HCT116 (cell line): ENCODE results near the gene CNFN. TPM values are rescaled to one million over a fixed set of nuclear protein-coding genes. Genes with fewer than 3 reads are reported as not detected.

Source experiments
- ATAC-seq: fragments of 200-7000 bp; cut with Tn5 transposase; 2 replicates; pipeline ENCODE4 v1.9.1; 2020; ENCODE audit warnings: mild to moderate bottlenecking, moderate library complexity
- BruUV-seq: library from RNA; stranded (reverse); fragments of 400-500 nt; replicated peaks from 2 replicates; lab custom pipeline; 2021; lab: Mats Ljungman, UMichigan
- CTCF ChIA-PET: fragments of 300-600 bp; sonication (Branson Sonifier 250); formaldehyde crosslinking; loops from one replicate; lab custom pipeline; 2021; ENCODE audit warnings: antibody characterized with exemption; lab: Charles Lee
- POLR2A ChIA-PET: fragments of 300-600, 350-600 bp; sonication (Branson Sonifier 250); formaldehyde crosslinking; loops from one replicate; lab custom pipeline; 2021; ENCODE audit warnings: antibody characterized with exemption; lab: Charles Lee
- RAD21 ChIA-PET, 2 experiments: fragments of 300-600 bp; sonication (Branson Sonifier 250); formaldehyde crosslinking; loops; one replicate each; lab custom pipeline; 2023; ENCODE audit warnings: low total read pairs in 2 of 2; ENCODE audit not compliant: uncharacterized antibody in 2 of 2, unreplicated experiment in 2 of 2, low non-redundant PET in 1 of 2; lab: Charles Lee
- DNase-seq: peaks from one replicate; pipeline ENCODE4 v3.0.0-alpha.2; 2010; ENCODE audit warnings: low read depth, low spot score
- H2AFZ ChIP-seq: fragments of 200-600 bp; shearing (Covaris generic), sonication (generic); 2 replicates; pipeline ENCODE4 v1.6.1; 2017; ENCODE audit warnings: low read depth, mixed run types, mixed read lengths, antibody characterized with exemption, low read length; ENCODE audit not compliant: poor library complexity, severe bottlenecking
- H3K27ac ChIP-seq: 2 replicates; pipeline ENCODE4 v1.5.1; 2012; ENCODE audit warnings: low read depth, low read length
- H3K27me3 ChIP-seq: fragments of 200-600 bp; sonication (generic); 2 replicates; pipeline ENCODE4 v1.6.1; 2016; ENCODE audit warnings: mixed run types, low read length, mixed read lengths; ENCODE audit not compliant: insufficient read depth
- H3K36me3 ChIP-seq, 2 experiments: fragments of 200-500 bp in 1 of 2; fragments of 200-600 bp in 1 of 2; sonication (Bioruptor generic) in 1 of 2; sonication (generic) in 1 of 2; 2 replicates each; pipeline versions ENCODE4 v1.5.1 to v1.6.1; 2014 to 2016; ENCODE audit warnings: low read length in 2 of 2, inconsistent platforms in 1 of 2, mixed read lengths in 1 of 2, mixed run types in 1 of 2; ENCODE audit not compliant: insufficient read depth in 2 of 2, control insufficient read depth in 1 of 2
- H3K4me1 ChIP-seq, 2 experiments: fragments of 200-600 bp in 1 of 2; sonication (generic) in 1 of 2; 2 replicates each; pipeline versions ENCODE4 v1.5.1 to v1.6.1; 2012 to 2017; ENCODE audit warnings: low read length in 2 of 2, inconsistent platforms in 1 of 2, mild to moderate bottlenecking in 1 of 2, mixed read lengths in 1 of 2, mixed run types in 1 of 2, moderate library complexity in 1 of 2; ENCODE audit not compliant: insufficient read depth in 2 of 2, control insufficient read depth in 1 of 2
- H3K4me2 ChIP-seq: fragments of 200-600 bp; sonication (generic); 2 replicates; pipeline ENCODE4 v1.6.1; 2017; ENCODE audit warnings: mixed run types, low read length, mixed read lengths
- H3K4me3 ChIP-seq, 2 experiments: fragments of 200-600 bp in 1 of 2; sonication (generic) in 1 of 2; replicated peaks in 1 of 2; 2 replicates each; pipeline ENCODE4 v1.5.1; 2011 to 2016; ENCODE audit warnings: low read length in 2 of 2, control low read depth in 1 of 2, low read depth in 1 of 2, mild to moderate bottlenecking in 1 of 2, mixed read lengths in 1 of 2, mixed run types in 1 of 2
- H3K79me2 ChIP-seq: fragments of 200-600 bp; sonication (generic); 2 replicates; pipeline ENCODE4 v1.6.1; 2017; ENCODE audit warnings: mild to moderate bottlenecking, mixed run types, low read length, moderate library complexity, mixed read lengths; ENCODE audit not compliant: insufficient read depth
- H3K9ac ChIP-seq: fragments of 200-600 bp; sonication (generic); 2 replicates; pipeline ENCODE4 v1.6.1; 2016; ENCODE audit warnings: low read length, mixed read lengths
- H3K9me2 ChIP-seq: fragments of 200-600 bp; sonication (generic), shearing (Covaris generic); 2 replicates; pipeline ENCODE4 v1.6.1; 2017; ENCODE audit warnings: mixed run types, mild to moderate bottlenecking, moderate library complexity; ENCODE audit not compliant: insufficient read depth
- H3K9me3 ChIP-seq, 2 experiments: fragments of 200-500 bp in 1 of 2; fragments of 200-600 bp in 1 of 2; sonication (Bioruptor generic) in 1 of 2; sonication (generic) in 1 of 2; 2 replicates each; pipeline ENCODE4 v1.6.1; 2014 to 2017; ENCODE audit warnings: low read length in 2 of 2, mixed read lengths in 2 of 2, inconsistent platforms in 1 of 2, low read depth in 1 of 2, mild to moderate bottlenecking in 1 of 2, mixed run types in 1 of 2, moderate library complexity in 1 of 2; ENCODE audit not compliant: control insufficient read depth in 1 of 2, insufficient read depth in 1 of 2
- H4K20me1 ChIP-seq: fragments of 200-600 bp; sonication (generic), shearing (Covaris generic); 2 replicates; pipeline ENCODE4 v1.6.1; 2017; ENCODE audit warnings: mixed run types, mild to moderate bottlenecking, moderate library complexity; ENCODE audit not compliant: insufficient read depth
- CBX3 ChIP-seq: IDR thresholded peaks from 2 replicates; pipeline ENCODE4 v1.6.1; 2012; ENCODE audit warnings: low read depth
- CEBPB ChIP-seq: IDR thresholded peaks from 2 replicates; pipeline ENCODE4 v1.6.1; 2012; ENCODE audit warnings: low read depth
- EGR1 ChIP-seq: IDR thresholded peaks from 2 replicates; pipeline ENCODE4 v1.6.1; 2012; ENCODE audit warnings: low read depth
- ELF1 ChIP-seq: IDR thresholded peaks from 2 replicates; pipeline ENCODE4 v1.6.1; 2012; ENCODE audit warnings: low read depth, borderline replicate concordance
- EZH2phosphoT487 ChIP-seq: fragments of 200-600 bp; IDR thresholded peaks from 2 replicates; pipeline ENCODE4 v1.6.1; 2018; ENCODE audit warnings: antibody characterized with exemption, borderline replicate concordance
- FOSL1 ChIP-seq: IDR thresholded peaks from 2 replicates; pipeline ENCODE4 v1.6.1; 2012; ENCODE audit warnings: low read depth
- MAX ChIP-seq: IDR thresholded peaks from 2 replicates; pipeline ENCODE4 v1.6.1; 2012
- POLR2A ChIP-seq: IDR thresholded peaks from 2 replicates; pipeline ENCODE4 v1.7.0; 2011; ENCODE audit warnings: borderline replicate concordance; ENCODE audit not compliant: insufficient read depth, insufficient read length; ENCODE audit errors: extremely low read depth
- RAD21 ChIP-seq: IDR thresholded peaks from 2 replicates; pipeline ENCODE4 v1.6.1; 2012; ENCODE audit warnings: low read depth, mild to moderate bottlenecking
- SIN3A ChIP-seq: IDR thresholded peaks from 2 replicates; pipeline ENCODE4 v1.6.1; 2012; ENCODE audit warnings: low read depth
- SRF ChIP-seq: IDR thresholded peaks from 2 replicates; pipeline ENCODE4 v1.6.1; 2012; ENCODE audit warnings: low read depth
- ZBTB33 ChIP-seq: IDR thresholded peaks from 2 replicates; pipeline ENCODE4 v1.6.1; 2011; ENCODE audit warnings: mild to moderate bottlenecking, low read length, moderate library complexity; ENCODE audit not compliant: insufficient replicate concordance; ENCODE audit errors: extremely low read depth
- ZFX ChIP-seq: fragments of 450-650 bp; IDR thresholded peaks from 2 replicates; pipeline ENCODE4 v1.6.1; 2017
- ZNF274 ChIP-seq: fragments of 200-500 bp; sonication (Bioruptor generic); IDR thresholded peaks from 2 replicates; pipeline ENCODE4 v1.6.1; 2014; ENCODE audit warnings: mild to moderate bottlenecking, low read depth, low read length, inconsistent platforms
- intact Hi-C: fragments of 100-400 bp; cut with micrococcal nuclease; formaldehyde crosslinking; loops from 2 replicates; pipeline ENCODE4 v1.10.0; 2022
- total RNA-seq: library from RNA; stranded (reverse); gene quantifications from one replicate; pipeline ENCODE4 v1.2.1, GENCODE V29; 2021; ENCODE audit not compliant: unreplicated experiment
- TF ChIP-seq, protein P1 (sequence below): IDR thresholded peaks from 2 replicates; pipeline ENCODE4 v1.6.1; 2012

Gene CNFN
- total RNA-seq, 1 experiment from 2014 or later, result 13.9 TPM

GRCh38 chr19:42356686-42357085 is 33.4 kb downstream of the CNFN start:
- Histone ChIP-seq H3K9me3 (no peaks in the 10 kb centered on the region), H3K4me2 (no peak overlapping the region), H3K9ac (no peak overlapping the region), H3K9me2 (no peaks in the 10 kb centered on the region), H3K27me3 (no peaks in the 10 kb centered on the region), H3K4me3 (no peak overlapping the region), H3K79me2 (no peaks in the 10 kb centered on the region), H3K36me3 (no peaks in the 10 kb centered on the region; a peak in 1 of 4 replicates), H4K20me1 (no peaks in the 10 kb centered on the region), H2AFZ (no peak overlapping the region), H3K4me1 (no peaks in the 10 kb centered on the region), H3K27ac (no peak overlapping the region)
- TF ChIP-seq EGR1 (no peak), RAD21 (no peak), MAX (no peak), ZNF274 (no peak), ZBTB33 (no peak), FOSL1 (no peak), POLR2A (no peak), EZH2phosphoT487 (no peak), SRF (no peak), CBX3 (no peak), SIN3A (no peak), ZFX (no peak), ELF1 (no peak), CEBPB (no peak)
- TF ChIP-seq, protein P1, sequence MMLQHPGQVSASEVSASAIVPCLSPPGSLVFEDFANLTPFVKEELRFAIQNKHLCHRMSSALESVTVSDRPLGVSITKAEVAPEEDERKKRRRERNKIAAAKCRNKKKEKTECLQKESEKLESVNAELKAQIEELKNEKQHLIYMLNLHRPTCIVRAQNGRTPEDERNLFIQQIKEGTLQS, result no peak
- ChIA-PET RAD21 (no interaction called here), CTCF (no interaction called here), POLR2A (no interaction called here)
- DNase-seq (no peak), ATAC-seq (no peak)
- no TSS peak for BruUV-seq
- intact Hi-C loops, result no loop called here
